HG03066 (cell line): ENCODE results near the gene LRMDA.

Source experiments
- ATAC-seq: cut with Tn5 transposase; IDR thresholded peaks from one replicate; pipeline ENCODE4 v1.9.1; 2021; ENCODE audit warnings: low read depth; ENCODE audit not compliant: unreplicated experiment

Gene LRMDA

GRCh38 chr10:75530299-75530698, 98.9 kb downstream of the LRMDA start:
- no peak for ATAC-seq

- no peak for ATAC-seq
Measured at GRCh38 chr10:75531571-75532031, 100.2 kb downstream of the LRMDA start.

GRCh38 chr10:75532253-75532924, 101.0 kb downstream of the LRMDA start:
- ATAC-seq = no peak

- ATAC-seq = no peak
Measured at GRCh38 chr10:75538144-75538543, 106.7 kb downstream of the LRMDA start.

GRCh38 chr10:75538765-75539164, 107.3 kb downstream of the LRMDA start:
- ATAC-seq = no peak

- no peak for ATAC-seq
Measured at GRCh38 chr10:75540357-75540966, 109.0 kb downstream of the LRMDA start.

- no peak for ATAC-seq
Measured at GRCh38 chr10:75540981-75541380, 109.6 kb downstream of the LRMDA start.

- no peak for ATAC-seq
Measured at GRCh38 chr10:75541411-75541810, 110.0 kb downstream of the LRMDA start.

GRCh38 chr10:75542084-75542483, 110.7 kb downstream of the LRMDA start:
- no peak for ATAC-seq

GRCh38 chr10:75542906-75543305, 111.5 kb downstream of the LRMDA start:
- no peak for ATAC-seq

GRCh38 chr10:75544386-75544785, 113.0 kb downstream of the LRMDA start:
- no peak for ATAC-seq

- ATAC-seq = no peak
Measured at GRCh38 chr10:75544993-75545706, 113.7 kb downstream of the LRMDA start.

- ATAC-seq = no peak
Measured at GRCh38 chr10:75546004-75546403, 114.6 kb downstream of the LRMDA start.

- ATAC-seq = no peak
Measured at GRCh38 chr10:75547391-75548298, 116.2 kb downstream of the LRMDA start.

GRCh38 chr10:75548356-75548755, 116.9 kb downstream of the LRMDA start:
- no peak for ATAC-seq

GRCh38 chr10:75550191-75550590, 118.8 kb downstream of the LRMDA start:
- ATAC-seq = no peak

GRCh38 chr10:75552171-75552570, 120.7 kb downstream of the LRMDA start:
- no peak for ATAC-seq

- ATAC-seq = no peak
Measured at GRCh38 chr10:75553550-75553949, 122.1 kb downstream of the LRMDA start.

GRCh38 chr10:75555323-75555722, 123.9 kb downstream of the LRMDA start:
- no peak for ATAC-seq

- ATAC-seq = no peak
Measured at GRCh38 chr10:75556320-75556719, 124.9 kb downstream of the LRMDA start.
